ENCODE data around the gene CEP112. TPM values are rescaled to one million over a fixed set of nuclear protein-coding genes. Genes with fewer than 3 reads are reported as not detected.

The CEP112 gene
- total and polyA plus RNA-seq, 2 of the 4 experiments (the other 2 are of a cell fraction), result 2.5 to 5.6 TPM

GRCh38 chr17:65902155-65902554, 289.8 kb downstream of the CEP112 start:
- no peak overlapping the region for H4K91ac ChIP-seq (ENCODE audit: insufficient read depth, low read depth, low read length)
- no peaks in the 10 kb centered on the region for H3K4me1 ChIP-seq (ENCODE audit: control insufficient read depth, insufficient read depth, low read length)
- DNase-seq (no peak), ATAC-seq (ENCODE audit: low read depth) (no peak)
- ChIA-PET CTCF (no interaction called here), POLR2A (ENCODE audit: unreplicated experiment) (no interaction called here)
- H3K4ac ChIP-seq (ENCODE audit: low read depth, low read length), result no peak overlapping the region
- H3K56ac ChIP-seq (ENCODE audit: extremely low read depth, insufficient read depth, low read length), result no peak overlapping the region
- H3K23ac ChIP-seq (ENCODE audit: low read depth, low read length), result no peak overlapping the region
- H2BK5ac ChIP-seq (ENCODE audit: low read depth, low read length, poor library complexity, severe bottlenecking), result no peak overlapping the region
- no peaks in the 10 kb centered on the region for H3K27me3 ChIP-seq (ENCODE audit: control insufficient read depth, insufficient read depth, low read length)
- dilution Hi-C loops (cut with HindIII; ENCODE audit: low sequenced_read_pairs, unreplicated experiment) (no loop called here), in situ Hi-C loops (cut with MboI; ENCODE audit: low sequenced_read_pairs) (no loop called here), intact Hi-C loops (cut with micrococcal nuclease) (no loop called here)
- no peak overlapping the region for H3K18ac ChIP-seq (ENCODE audit: low read depth, low read length)
- H4K20me1 ChIP-seq (ENCODE audit: insufficient read depth, low read length), result no peaks in the 10 kb centered on the region
- H3K9me3 ChIP-seq (ENCODE audit: control insufficient read depth, insufficient read depth, low read length), result no peaks in the 10 kb centered on the region
- H3K4me3 ChIP-seq (ENCODE audit: insufficient read depth, low read depth, low read length), result no peak overlapping the region
- TF ChIP-seq USF2 (IDR thresholded peaks at IDR 0.05; ENCODE audit: low read depth, low read length) (no peak), MAFK (IDR thresholded peaks at IDR 0.05; ENCODE audit: low read depth, low read length) (no peak), NFE2L2 (IDR thresholded peaks at IDR 0.05; ENCODE audit: low read depth, low read length) (no peak), CHD1 (IDR thresholded peaks at IDR 0.05; ENCODE audit: low read depth, low read length) (no peak), FOS (IDR thresholded peaks at IDR 0.05; ENCODE audit: low read depth, low read length) (no peak), POLR2A (IDR thresholded peaks at IDR 0.05; ENCODE audit: low read depth, low read length) (no peak), SMC3 (IDR thresholded peaks at IDR 0.05; ENCODE audit: low read depth, low read length) (no peak)
- H3K4me2 ChIP-seq (ENCODE audit: low read depth, low read length), result no peak overlapping the region
- no peak overlapping the region for H2BK120ac ChIP-seq (ENCODE audit: low read depth, low read length)
- H3K36me3 ChIP-seq (ENCODE audit: control insufficient read depth, insufficient read depth, low read length), result no peaks in the 10 kb centered on the region
- 100% methylated on average over 2 of the region's 10 CpGs; no CpG with 5 or more reads in 1 of the 2 experiments for WGBS, 2 experiments (ENCODE audit: extremely low coverage in 2 of 2, insufficient read length in 1 of 2)
- H3K27ac ChIP-seq (ENCODE audit: insufficient read depth, low read length), result no peak overlapping the region
- no peak overlapping the region for H4K5ac ChIP-seq (ENCODE audit: low read depth, low read length)
- H2BK15ac ChIP-seq (ENCODE audit: low read depth, low read length), result no peak overlapping the region
- no peak overlapping the region for H2AK9ac ChIP-seq (replicated peaks; ENCODE audit: low read depth, low read length, poor library complexity)
- no peak overlapping the region for H2BK20ac ChIP-seq (ENCODE audit: low read depth, low read length)
- H3K9ac ChIP-seq (ENCODE audit: low read depth, low read length), result no peak overlapping the region
- H3K9me1 ChIP-seq (ENCODE audit: insufficient read depth, low read length), result no peaks in the 10 kb centered on the region
- no peak overlapping the region for H4K8ac ChIP-seq (ENCODE audit: low read depth in 2 of 2, low read length in 2 of 2)
- H2AFZ ChIP-seq (replicated peaks; ENCODE audit: low read length, poor library complexity), result no peak overlapping the region
- no peaks in the 10 kb centered on the region for H3K79me1 ChIP-seq (ENCODE audit: low read depth in 1 of 2, low read length in 2 of 2)
- H2AK5ac ChIP-seq (ENCODE audit: low read depth, low read length), result no peak overlapping the region
- BruUV-seq (replicated peaks), result no TSS peak
- H3K14ac ChIP-seq (replicated peaks; ENCODE audit: low read depth, low read length), result no peak overlapping the region

Data from IMR-90 (cell line).